Cardiac septum (tissue), 1 donor: ENCODE data around the gene CHRNB1. TPM values are rescaled to one million over a fixed set of nuclear protein-coding genes. Genes with fewer than 3 reads are reported as not detected.

Experiments used
- DNase-seq: peaks from one replicate; pipeline ENCODE4 v3.0.0-alpha.2; 2020; ENCODE audit warnings: low spot score
- intact Hi-C: fragments of 100-400 bp; cut with DNase I; formaldehyde crosslinking; loops from one replicate; pipeline ENCODE4 v1.14.0; 2022
- long read RNA-seq: library from polyadenylated mRNA; unstranded; transcript quantifications from one replicate; pipeline ENCODE4 v2.0.0, GENCODE V29; 2021
- total RNA-seq: library from RNA; stranded (reverse); fragmentation: NEBNext Ultra II Directional; extraction: Animal tissue kit (Norgen Biotek cat#: 25700); gene quantifications from one replicate; pipeline ENCODE4 v1.2.1, GENCODE V29; 2021
- donor health status: DM: no; HTN: no; CAD: no.

Gene CHRNB1
- 9.9 TPM for total RNA-seq
- long read RNA-seq, partial matches to known transcripts: 2 of 8 reads
- long read RNA-seq, other reads (novel, unspliced or antisense): 2 of 8 reads

GRCh38 chr17:7444682-7445618 lies at the start of gene CHRNB1:
Gene CHRNB1 (plus strand): TSS chr17:7445061. CDS start chr17:7445128, 67 bp downstream.
- peak; percentile 89 for DNase-seq
- intact Hi-C loops: no loop called here

GRCh38 chr17:7396147-7396546 lies 48.7 kb upstream of the CHRNB1 start:
- DNase-seq: no peak
- intact Hi-C loops: no loop called here

- no peak for DNase-seq
- intact Hi-C loops: no loop called here
Observed at GRCh38 chr17:7398612-7399011, 46.2 kb upstream of the CHRNB1 start.

GRCh38 chr17:7403043-7403726 lies 41.7 kb upstream of the CHRNB1 start:
- intact Hi-C loops: loop anchor here (5.0 kb wide), 1 partner anchor 444 kb away; no protein-coding TSS in a partner anchor
- no peak for DNase-seq

- no peak for DNase-seq
- intact Hi-C loops: loop anchor here (5.0 kb wide), 1 partner anchor 444 kb away; no protein-coding TSS in a partner anchor
Observed at GRCh38 chr17:7403727-7403976, 41.2 kb upstream of the CHRNB1 start.

- intact Hi-C loops: loop anchor here (1.0 to 5.0 kb wide), 3 partner anchors 53 to 443 kb away; partner anchors contain the start of gene SENP3
- DNase-seq: peak; percentile 99
Observed at GRCh38 chr17:7403977-7404736, 40.7 kb upstream of the CHRNB1 start, which contains the start of gene TMEM256. Gene TMEM256 (minus strand): TSS chr17:7404097. CDS start chr17:7404084, 13 bp downstream.

GRCh38 chr17:7404737-7405349 lies 40.0 kb upstream of the CHRNB1 start:
- intact Hi-C loops: loop anchor here (1.0 to 5.0 kb wide), 3 partner anchors 54 to 442 kb away; partner anchors contain the start of gene SENP3
- peak; percentile 81 for DNase-seq

- no peak for DNase-seq
- intact Hi-C loops: loop anchor here (2.0 kb wide), 1 partner anchor 55 kb away; no protein-coding TSS in a partner anchor
Observed at GRCh38 chr17:7405350-7406234, 39.3 kb upstream of the CHRNB1 start.

GRCh38 chr17:7406235-7406825 lies 38.5 kb upstream of the CHRNB1 start:
- intact Hi-C loops: no loop called here
- DNase-seq: no peak

- no peak for DNase-seq
- intact Hi-C loops: no loop called here
Observed at GRCh38 chr17:7407082-7407481, 37.8 kb upstream of the CHRNB1 start.

GRCh38 chr17:7407485-7408251 lies 37.2 kb upstream of the CHRNB1 start, which contains the start of gene NLGN2:
Gene NLGN2 (plus strand): TSS chr17:7407845. CDS start chr17:7408256, 411 bp downstream.
- intact Hi-C loops: no loop called here
- DNase-seq: no peak

GRCh38 chr17:7408252-7408727 lies 36.6 kb upstream of the CHRNB1 start:
- intact Hi-C loops: no loop called here
- DNase-seq: no peak

GRCh38 chr17:7408863-7409262 lies 36.0 kb upstream of the CHRNB1 start:
- intact Hi-C loops: no loop called here
- DNase-seq: no peak

GRCh38 chr17:7409716-7410115 lies 35.1 kb upstream of the CHRNB1 start:
- intact Hi-C loops: no loop called here
- no peak for DNase-seq

GRCh38 chr17:7410634-7411426 lies 34.0 kb upstream of the CHRNB1 start:
- DNase-seq: no peak
- intact Hi-C loops: no loop called here

GRCh38 chr17:7411427-7411750 lies 33.5 kb upstream of the CHRNB1 start:
- DNase-seq: no peak
- intact Hi-C loops: no loop called here
